ENCODE data around the gene SLC46A1. TPM values are rescaled to one million over a fixed set of nuclear protein-coding genes. Genes with fewer than 3 reads are reported as not detected.
"Not testable (repeated sequence)": the region's sequence is repeated elsewhere in the genome, so short reads cannot be mapped to it uniquely, and the experiment has no call there.

SLC46A1 gene
- 4.7 TPM for total RNA-seq

GRCh38 chr17:28405632-28406472, at the start of gene SLC46A1:
Gene SLC46A1 (minus strand): TSS chr17:28406212. CDS start chr17:28406114, 98 bp downstream.
- H3K9me3 ChIP-seq (ENCODE audit: control insufficient read depth in 3 of 3, low read length in 3 of 3), result no peaks in the 10 kb centered on the region
- H3K36me3 ChIP-seq (ENCODE audit: control insufficient read depth in 3 of 3, insufficient read depth in 3 of 3, low read length in 3 of 3), result peaks cover 11 to 14% (median 12%) of the 10 kb centered on the region in 3 donors
- peak within 1 kb of the TSS; percentile 80 to 87 (median 85) for H3K4me3 ChIP-seq (ENCODE audit: low read length in 3 of 3)
- H3K27me3 ChIP-seq (ENCODE audit: control insufficient read depth in 3 of 3, insufficient read depth in 3 of 3, low read length in 3 of 3), result no peaks in the 10 kb centered on the region
- no peak within 1 kb of the TSS for H3K27ac ChIP-seq (ENCODE audit: low read depth, low read length)
- peak within 1 kb of the TSS; percentile 56 to 83 (median 70) for H3K9ac ChIP-seq (ENCODE audit: low read depth in 1 of 3, low read length in 3 of 3)
- peaks cover 17 to 21% (median 18%) of the 10 kb centered on the region in 3 donors for H3K4me1 ChIP-seq (ENCODE audit: control insufficient read depth in 3 of 3, insufficient read depth in 3 of 3, low read length in 3 of 3)

GRCh38 chr17:28449859-28450258, 43.8 kb upstream of the SLC46A1 start:
- no peaks in the 10 kb centered on the region for H3K9me3 ChIP-seq (ENCODE audit: control insufficient read depth in 3 of 3, low read length in 3 of 3)
- no peaks in the 10 kb centered on the region for H3K27me3 ChIP-seq (ENCODE audit: control insufficient read depth in 3 of 3, insufficient read depth in 3 of 3, low read length in 3 of 3)
- no peak overlapping the region for H3K4me3 ChIP-seq (ENCODE audit: low read length in 3 of 3)
- no peak overlapping the region for H3K27ac ChIP-seq (ENCODE audit: low read depth, low read length)
- no peaks in the 10 kb centered on the region for H3K4me1 ChIP-seq (ENCODE audit: control insufficient read depth in 3 of 3, insufficient read depth in 3 of 3, low read length in 3 of 3)
- H3K9ac ChIP-seq (ENCODE audit: low read depth in 1 of 3, low read length in 3 of 3), result no peak overlapping the region
- H3K36me3 ChIP-seq (ENCODE audit: control insufficient read depth in 3 of 3, insufficient read depth in 3 of 3, low read length in 3 of 3), result no peaks in the 10 kb centered on the region

GRCh38 chr17:28447396-28447760, 41.4 kb upstream of the SLC46A1 start:
- Histone ChIP-seq H3K36me3 (ENCODE audit: control insufficient read depth in 3 of 3, insufficient read depth in 3 of 3, low read length in 3 of 3) (no peaks in the 10 kb centered on the region), H3K27me3 (ENCODE audit: control insufficient read depth in 3 of 3, insufficient read depth in 3 of 3, low read length in 3 of 3) (no peaks in the 10 kb centered on the region)

GRCh38 chr17:28446716-28447395, 40.8 kb upstream of the SLC46A1 start:
- Histone ChIP-seq H3K27ac (ENCODE audit: low read depth, low read length) (no peak overlapping the region), H3K4me3 (ENCODE audit: low read length in 3 of 3) (no peak overlapping the region), H3K27me3 (ENCODE audit: control insufficient read depth in 3 of 3, insufficient read depth in 3 of 3, low read length in 3 of 3) (no peaks in the 10 kb centered on the region), H3K9me3 (ENCODE audit: control insufficient read depth in 3 of 3, low read length in 3 of 3) (no peaks in the 10 kb centered on the region), H3K36me3 (ENCODE audit: control insufficient read depth in 3 of 3, insufficient read depth in 3 of 3, low read length in 3 of 3) (no peaks in the 10 kb centered on the region), H3K4me1 (ENCODE audit: control insufficient read depth in 3 of 3, insufficient read depth in 3 of 3, low read length in 3 of 3) (no peaks in the 10 kb centered on the region), H3K9ac (ENCODE audit: low read depth in 1 of 3, low read length in 3 of 3) (no peak overlapping the region)

More at GRCh38 chr17:28447396-28447760, 41.4 kb upstream of the SLC46A1 start:
- no peaks in the 10 kb centered on the region for H3K4me1 ChIP-seq (ENCODE audit: control insufficient read depth in 3 of 3, insufficient read depth in 3 of 3, low read length in 3 of 3)
- no peaks in the 10 kb centered on the region for H3K9me3 ChIP-seq (ENCODE audit: control insufficient read depth in 3 of 3, low read length in 3 of 3)
- no peak overlapping the region for H3K9ac ChIP-seq (ENCODE audit: low read depth in 1 of 3, low read length in 3 of 3)
- H3K27ac ChIP-seq (ENCODE audit: low read depth, low read length), result no peak overlapping the region
- H3K4me3 ChIP-seq (ENCODE audit: low read length in 3 of 3), result no peak overlapping the region

- Histone ChIP-seq H3K9me3 (ENCODE audit: control insufficient read depth in 3 of 3, low read length in 3 of 3) (no peaks in the 10 kb centered on the region), H3K27me3 (ENCODE audit: control insufficient read depth in 3 of 3, insufficient read depth in 3 of 3, low read length in 3 of 3) (no peaks in the 10 kb centered on the region), H3K27ac (ENCODE audit: low read depth, low read length) (no peak overlapping the region), H3K36me3 (ENCODE audit: control insufficient read depth in 3 of 3, insufficient read depth in 3 of 3, low read length in 3 of 3) (no peaks in the 10 kb centered on the region), H3K4me1 (ENCODE audit: control insufficient read depth in 3 of 3, insufficient read depth in 3 of 3, low read length in 3 of 3) (no peaks in the 10 kb centered on the region), H3K9ac (ENCODE audit: low read depth in 1 of 3, low read length in 3 of 3) (no peak overlapping the region), H3K4me3 (ENCODE audit: low read length in 3 of 3) (no peak overlapping the region)
Measured at GRCh38 chr17:28443901-28444638, 38.1 kb upstream of the SLC46A1 start.

GRCh38 chr17:28434326-28434725, 28.3 kb upstream of the SLC46A1 start:
- H3K4me1 ChIP-seq (ENCODE audit: control insufficient read depth in 3 of 3, insufficient read depth in 3 of 3, low read length in 3 of 3); H3K27me3 ChIP-seq (ENCODE audit: control insufficient read depth in 3 of 3, insufficient read depth in 3 of 3, low read length in 3 of 3); H3K9ac ChIP-seq (ENCODE audit: low read depth in 1 of 3, low read length in 3 of 3); H3K36me3 ChIP-seq (ENCODE audit: control insufficient read depth in 3 of 3, insufficient read depth in 3 of 3, low read length in 3 of 3); H3K9me3 ChIP-seq (ENCODE audit: control insufficient read depth in 3 of 3, low read length in 3 of 3); H3K4me3 ChIP-seq (ENCODE audit: low read length in 3 of 3); H3K27ac ChIP-seq (ENCODE audit: low read depth, low read length): not testable (repeated sequence)

- H3K27ac ChIP-seq (ENCODE audit: low read depth, low read length), result no peak overlapping the region
- H3K9ac ChIP-seq (ENCODE audit: low read depth in 1 of 3, low read length in 3 of 3), result no peak overlapping the region
- H3K9me3 ChIP-seq (ENCODE audit: control insufficient read depth in 3 of 3, low read length in 3 of 3), result no peaks in the 10 kb centered on the region
- H3K36me3 ChIP-seq (ENCODE audit: control insufficient read depth in 3 of 3, insufficient read depth in 3 of 3, low read length in 3 of 3), result no peaks in the 10 kb centered on the region
- H3K4me3 ChIP-seq (ENCODE audit: low read length in 3 of 3), result no peak overlapping the region
- peaks cover 0 to 5% (median 4%) of the 10 kb centered on the region in 3 donors for H3K27me3 ChIP-seq (ENCODE audit: control insufficient read depth in 3 of 3, insufficient read depth in 3 of 3, low read length in 3 of 3)
- H3K4me1 ChIP-seq (ENCODE audit: control insufficient read depth in 3 of 3, insufficient read depth in 3 of 3, low read length in 3 of 3), result no peaks in the 10 kb centered on the region
Measured at GRCh38 chr17:28433721-28434120, 27.7 kb upstream of the SLC46A1 start.

- peaks cover 4 to 16% (median 7%) of the 10 kb centered on the region in 3 donors for H3K27me3 ChIP-seq (ENCODE audit: control insufficient read depth in 3 of 3, insufficient read depth in 3 of 3, low read length in 3 of 3)
- not testable (repeated sequence) for H3K4me3 ChIP-seq (ENCODE audit: low read length in 3 of 3)
Measured at GRCh38 chr17:28427982-28428381, 22.0 kb upstream of the SLC46A1 start.

GRCh38 chr17:28427371-28427770, 21.4 kb upstream of the SLC46A1 start:
- Histone ChIP-seq H3K9me3 (ENCODE audit: control insufficient read depth in 3 of 3, low read length in 3 of 3) (no peaks in the 10 kb centered on the region), H3K4me1 (ENCODE audit: control insufficient read depth in 3 of 3, insufficient read depth in 3 of 3, low read length in 3 of 3) (no peaks in the 10 kb centered on the region), H3K9ac (ENCODE audit: low read depth in 1 of 3, low read length in 3 of 3) (no peak overlapping the region), H3K4me3 (ENCODE audit: low read length in 3 of 3) (no peak overlapping the region), H3K27me3 (ENCODE audit: control insufficient read depth in 3 of 3, insufficient read depth in 3 of 3, low read length in 3 of 3) (peaks cover 4 to 16% (median 5%) of the 10 kb centered on the region in 3 donors), H3K36me3 (ENCODE audit: control insufficient read depth in 3 of 3, insufficient read depth in 3 of 3, low read length in 3 of 3) (no peaks in the 10 kb centered on the region), H3K27ac (ENCODE audit: low read depth, low read length) (no peak overlapping the region)

More at GRCh38 chr17:28427982-28428381, 22.0 kb upstream of the SLC46A1 start:
- not testable (repeated sequence) for H3K9me3 ChIP-seq (ENCODE audit: control insufficient read depth in 3 of 3, low read length in 3 of 3); H3K27ac ChIP-seq (ENCODE audit: low read depth, low read length); H3K36me3 ChIP-seq (ENCODE audit: control insufficient read depth in 3 of 3, insufficient read depth in 3 of 3, low read length in 3 of 3); H3K4me1 ChIP-seq (ENCODE audit: control insufficient read depth in 3 of 3, insufficient read depth in 3 of 3, low read length in 3 of 3); H3K9ac ChIP-seq (ENCODE audit: low read depth in 1 of 3, low read length in 3 of 3)

Measured in skeletal muscle tissue (tissue), 4 donors.